ENCODE results near the gene SLC35C1. TPM values are rescaled to one million over a fixed set of nuclear protein-coding genes. Genes with fewer than 3 reads are reported as not detected.

Gene SLC35C1
- total and polyA plus RNA-seq, 8 donors: 6.6 to 30.7 (median 7.7) TPM

DNA sequence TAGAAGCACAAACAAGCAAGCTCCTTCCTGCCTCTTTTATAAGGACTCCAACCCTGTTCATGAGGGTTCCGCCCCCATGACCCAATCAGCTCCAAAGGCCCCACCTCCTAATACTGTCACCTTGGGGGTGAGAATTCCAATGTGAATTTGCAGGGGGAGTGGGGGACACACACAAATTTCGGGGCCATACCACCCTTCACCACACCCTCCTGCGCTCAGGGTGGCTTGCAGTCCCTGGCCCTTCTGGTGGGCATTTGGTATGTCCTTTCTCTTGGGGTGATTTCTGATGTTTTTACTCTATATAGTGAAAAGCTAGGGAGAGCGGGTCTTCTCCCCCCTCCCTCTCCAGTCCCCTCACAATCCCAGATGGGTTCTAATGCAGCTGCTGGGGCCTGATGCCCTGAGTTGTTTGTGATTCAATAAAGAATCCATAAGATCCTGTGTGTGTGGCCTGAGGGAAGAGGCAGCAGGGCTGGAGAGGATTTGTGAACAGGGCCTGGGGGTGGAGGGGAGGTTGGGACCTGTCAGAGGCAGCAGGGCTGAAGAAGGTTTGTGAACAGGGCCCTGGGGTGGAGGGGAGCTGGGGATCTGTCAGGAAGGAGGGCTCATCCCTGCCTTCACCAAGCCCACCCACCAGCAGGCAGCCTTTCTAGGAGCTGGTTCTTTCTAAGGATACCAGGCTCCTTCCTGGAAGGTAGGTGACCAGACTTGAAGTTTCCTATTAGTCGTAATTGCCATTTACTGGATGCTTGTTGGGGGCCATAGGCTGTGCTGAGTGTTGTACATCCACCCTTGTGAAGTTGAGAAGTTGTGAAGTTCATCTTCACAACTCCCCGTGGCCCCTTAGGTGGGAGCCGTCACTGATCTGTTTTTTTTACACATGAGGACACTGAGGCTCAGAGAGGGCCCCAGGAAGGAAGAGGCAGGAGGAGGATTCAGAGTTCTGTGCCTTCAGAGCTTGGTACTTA is 7.9 kb downstream of the SLC35C1 start:
- no peak for ATAC-seq

DNA sequence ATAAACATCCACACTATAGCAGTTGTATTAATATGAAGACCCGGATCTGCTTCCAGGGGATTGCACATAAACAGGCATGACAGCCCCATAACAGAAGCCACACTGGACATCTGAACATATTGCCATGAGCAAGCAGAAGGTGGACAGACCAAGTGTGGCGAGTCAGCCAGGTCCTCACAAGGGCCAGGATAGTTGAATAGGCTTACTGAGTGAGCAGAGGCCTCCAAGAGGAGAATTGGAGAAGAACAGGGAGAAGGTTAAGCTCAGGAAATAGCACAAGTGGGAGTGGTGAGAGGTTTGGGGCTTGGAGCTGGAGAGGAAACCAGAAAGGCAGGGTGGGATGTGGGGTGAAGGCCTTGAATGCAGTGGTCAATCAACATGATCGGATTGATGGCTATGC is 10.8 kb downstream of the SLC35C1 start:
- H3K27ac ChIP-seq: no peak overlapping the region
- no peaks in the 10 kb centered on the region for H3K27me3 ChIP-seq
- H3K4me3 ChIP-seq: no peak overlapping the region
- intact Hi-C loops (cut with DNase I): no loop called here
- no peaks in the 10 kb centered on the region for H3K4me1 ChIP-seq
- no peaks in the 10 kb centered on the region for H3K9me3 ChIP-seq
- DNase-seq (no peak), ATAC-seq (no peak)
- peaks cover 0 to 21% of the 10 kb centered on the region in 2 donors for H3K36me3 ChIP-seq
- no peak for TF ChIP-seq CTCF (IDR thresholded peaks at IDR 0.05)

More for the DNA sequence above, 7.9 kb downstream of the SLC35C1 start:
- H3K27me3 ChIP-seq: no peaks in the 10 kb centered on the region
- H3K27ac ChIP-seq: no peak overlapping the region
- intact Hi-C loops (cut with DNase I): no loop called here
- DNase-seq: peak in 1 of 4 donors; percentile 22
- peaks cover 6 to 19% of the 10 kb centered on the region in 2 donors for H3K4me1 ChIP-seq
- H3K9me3 ChIP-seq: no peaks in the 10 kb centered on the region
- H3K4me3 ChIP-seq: no peak overlapping the region
- no peak for TF ChIP-seq CTCF (IDR thresholded peaks at IDR 0.05)
- peaks cover 0 to 48% of the 10 kb centered on the region in 2 donors for H3K36me3 ChIP-seq

- ATAC-seq: no peak
- TF ChIP-seq CTCF (IDR thresholded peaks at IDR 0.05): no peak
- H3K27me3 ChIP-seq: no peaks in the 10 kb centered on the region
These were observed 11.7 kb downstream of the SLC35C1 start for GRCh38 chr11:45816614-45817013.

DNA sequence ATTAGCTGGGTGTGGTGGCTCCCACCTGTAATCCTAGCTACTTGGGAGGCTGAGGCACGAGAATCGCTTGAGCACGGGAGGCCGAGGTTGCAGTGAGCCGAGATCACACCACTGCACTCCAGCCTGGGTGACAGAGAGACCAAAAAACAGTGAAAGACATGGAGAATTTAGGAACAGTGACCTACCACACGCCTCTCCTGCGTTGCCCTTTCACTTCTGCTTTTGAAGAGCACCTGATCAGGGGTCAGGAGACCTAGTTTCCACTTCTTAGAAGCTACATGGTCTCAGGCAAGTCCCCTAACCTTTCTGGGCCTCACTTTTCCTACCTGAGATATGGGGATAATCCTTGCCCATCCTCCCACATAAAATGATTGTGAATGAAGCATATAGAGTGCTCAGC is 12.2 kb downstream of the SLC35C1 start:
- H3K27ac ChIP-seq: no peak overlapping the region
- peaks cover 0 to 6% of the 10 kb centered on the region in 2 donors for H3K36me3 ChIP-seq
- H3K4me3 ChIP-seq: no peak overlapping the region
- no peak for ATAC-seq
- no peaks in the 10 kb centered on the region for H3K27me3 ChIP-seq
- DNase-seq: peak in 1 of 4 donors; percentile 10
- no peak for TF ChIP-seq CTCF (IDR thresholded peaks at IDR 0.05)
- no peaks in the 10 kb centered on the region for H3K4me1 ChIP-seq
- intact Hi-C loops (cut with DNase I): no loop called here
- H3K9me3 ChIP-seq: no peaks in the 10 kb centered on the region

More at GRCh38 chr11:45816614-45817013, 11.7 kb downstream of the SLC35C1 start:
- peaks cover 0 to 12% of the 10 kb centered on the region in 2 donors for H3K36me3 ChIP-seq
- no peak for DNase-seq
- H3K4me1 ChIP-seq: no peaks in the 10 kb centered on the region
- H3K27ac ChIP-seq: no peak overlapping the region
- intact Hi-C loops (cut with DNase I): no loop called here
- H3K9me3 ChIP-seq: no peaks in the 10 kb centered on the region
- H3K4me3 ChIP-seq: no peak overlapping the region

GRCh38 chr11:45818961-45819605 is 14.1 kb downstream of the SLC35C1 start:
- intact Hi-C loops (cut with DNase I): no loop called here
- Histone ChIP-seq H3K27ac (no peak overlapping the region), H3K36me3 (no peaks in the 10 kb centered on the region), H3K27me3 (no peaks in the 10 kb centered on the region), H3K4me3 (no peak overlapping the region), H3K4me1 (no peaks in the 10 kb centered on the region), H3K9me3 (no peaks in the 10 kb centered on the region)
- ATAC-seq (no peak), DNase-seq (peak in 1 of 4 donors; percentile 10)
- no peak for TF ChIP-seq CTCF (IDR thresholded peaks at IDR 0.05)
